ENCODE data around the gene BCAS3.

The BCAS3 gene

GRCh38 chr17:60896996-60897395 is 219.3 kb downstream of the BCAS3 start:
- Histone ChIP-seq H3K4me3 (ENCODE audit: extremely low read depth, insufficient read depth, low read length, poor library complexity, severe bottlenecking) (no peak overlapping the region), H3K9me3 (ENCODE audit: control insufficient read depth, low read length) (peaks cover 3% of the 10 kb centered on the region), H3K36me3 (ENCODE audit: control insufficient read depth, insufficient read depth, low read length) (no peaks in the 10 kb centered on the region), H3K4me1 (ENCODE audit: control insufficient read depth, insufficient read depth, low read length, poor library complexity, severe bottlenecking) (no peaks in the 10 kb centered on the region), H3K27ac (ENCODE audit: low read depth, low read length, severe bottlenecking) (no peak overlapping the region)
- no CpG with 5 or more reads among the region's 1 CpG for WGBS, 2 experiments (ENCODE audit: insufficient coverage in 2 of 2)

- no peaks in the 10 kb centered on the region for H3K4me1 ChIP-seq (ENCODE audit: control insufficient read depth, insufficient read depth, low read length, poor library complexity, severe bottlenecking)
- no peak overlapping the region for H3K4me3 ChIP-seq (ENCODE audit: extremely low read depth, insufficient read depth, low read length, poor library complexity, severe bottlenecking)
- H3K36me3 ChIP-seq (ENCODE audit: control insufficient read depth, insufficient read depth, low read length) = no peaks in the 10 kb centered on the region
- WGBS, 2 experiments (ENCODE audit: insufficient coverage in 2 of 2) = 81 to 96% methylated on average over 3 to 4 of the region's 4 CpGs
- H3K27ac ChIP-seq (ENCODE audit: low read depth, low read length, severe bottlenecking) = no peak overlapping the region
- peaks cover 3% of the 10 kb centered on the region for H3K9me3 ChIP-seq (ENCODE audit: control insufficient read depth, low read length)
Measured at GRCh38 chr17:60899115-60899514, 221.5 kb downstream of the BCAS3 start.

GRCh38 chr17:60900688-60901087 is 223.0 kb downstream of the BCAS3 start:
- Histone ChIP-seq H3K36me3 (ENCODE audit: control insufficient read depth, insufficient read depth, low read length) (no peaks in the 10 kb centered on the region), H3K4me1 (ENCODE audit: control insufficient read depth, insufficient read depth, low read length, poor library complexity, severe bottlenecking) (no peaks in the 10 kb centered on the region), H3K9me3 (ENCODE audit: control insufficient read depth, low read length) (peaks cover 3% of the 10 kb centered on the region), H3K27ac (ENCODE audit: low read depth, low read length, severe bottlenecking) (no peak overlapping the region), H3K4me3 (ENCODE audit: extremely low read depth, insufficient read depth, low read length, poor library complexity, severe bottlenecking) (no peak overlapping the region)
- WGBS, 2 experiments (ENCODE audit: insufficient coverage in 2 of 2) = 88 to 93% methylated on average over 2 of the region's 3 CpGs

- Histone ChIP-seq H3K36me3 (ENCODE audit: control insufficient read depth, insufficient read depth, low read length) (no peaks in the 10 kb centered on the region), H3K4me1 (ENCODE audit: control insufficient read depth, insufficient read depth, low read length, poor library complexity, severe bottlenecking) (no peaks in the 10 kb centered on the region), H3K4me3 (ENCODE audit: extremely low read depth, insufficient read depth, low read length, poor library complexity, severe bottlenecking) (no peak overlapping the region), H3K27ac (ENCODE audit: low read depth, low read length, severe bottlenecking) (no peak overlapping the region), H3K9me3 (ENCODE audit: control insufficient read depth, low read length) (peaks cover 3% of the 10 kb centered on the region)
Measured at GRCh38 chr17:60901242-60901641, 223.6 kb downstream of the BCAS3 start.

GRCh38 chr17:60901806-60902205 is 224.2 kb downstream of the BCAS3 start:
- 100% methylated on average over 1 of the region's 2 CpGs; no CpG with 5 or more reads in 1 of the 2 experiments for WGBS, 2 experiments (ENCODE audit: insufficient coverage in 2 of 2)
- Histone ChIP-seq H3K27ac (ENCODE audit: low read depth, low read length, severe bottlenecking) (no peak overlapping the region), H3K4me3 (ENCODE audit: extremely low read depth, insufficient read depth, low read length, poor library complexity, severe bottlenecking) (no peak overlapping the region), H3K9me3 (ENCODE audit: control insufficient read depth, low read length) (peaks cover 2% of the 10 kb centered on the region), H3K36me3 (ENCODE audit: control insufficient read depth, insufficient read depth, low read length) (no peaks in the 10 kb centered on the region), H3K4me1 (ENCODE audit: control insufficient read depth, insufficient read depth, low read length, poor library complexity, severe bottlenecking) (no peaks in the 10 kb centered on the region)

- H3K36me3 ChIP-seq (ENCODE audit: control insufficient read depth, insufficient read depth, low read length) = no peaks in the 10 kb centered on the region
- no peaks in the 10 kb centered on the region for H3K9me3 ChIP-seq (ENCODE audit: control insufficient read depth, low read length)
- H3K27ac ChIP-seq (ENCODE audit: low read depth, low read length, severe bottlenecking) = no peak overlapping the region
- H3K4me3 ChIP-seq (ENCODE audit: extremely low read depth, insufficient read depth, low read length, poor library complexity, severe bottlenecking) = no peak overlapping the region
- no peaks in the 10 kb centered on the region for H3K4me1 ChIP-seq (ENCODE audit: control insufficient read depth, insufficient read depth, low read length, poor library complexity, severe bottlenecking)
- WGBS, 2 experiments (ENCODE audit: insufficient coverage in 2 of 2) = 86% methylated on average over 2 of the region's 7 CpGs; no CpG with 5 or more reads in 1 of the 2 experiments
Measured at GRCh38 chr17:60902399-60902798, 224.7 kb downstream of the BCAS3 start.

GRCh38 chr17:60904582-60904981 is 226.9 kb downstream of the BCAS3 start:
- 100% methylated on average over 1 of the region's 2 CpGs; no CpG with 5 or more reads in 1 of the 2 experiments for WGBS, 2 experiments (ENCODE audit: insufficient coverage in 2 of 2)

GRCh38 chr17:60905709-60906108 is 228.1 kb downstream of the BCAS3 start:
- Histone ChIP-seq H3K27ac (ENCODE audit: low read depth, low read length, severe bottlenecking) (no peak overlapping the region), H3K4me3 (ENCODE audit: extremely low read depth, insufficient read depth, low read length, poor library complexity, severe bottlenecking) (no peak overlapping the region), H3K9me3 (ENCODE audit: control insufficient read depth, low read length) (no peaks in the 10 kb centered on the region), H3K4me1 (ENCODE audit: control insufficient read depth, insufficient read depth, low read length, poor library complexity, severe bottlenecking) (peaks cover 4% of the 10 kb centered on the region), H3K36me3 (ENCODE audit: control insufficient read depth, insufficient read depth, low read length) (no peaks in the 10 kb centered on the region)
- 93 to 94% methylated on average over 2 to 3 of the region's 3 CpGs for WGBS, 2 experiments (ENCODE audit: insufficient coverage in 2 of 2)

More at GRCh38 chr17:60904582-60904981, 226.9 kb downstream of the BCAS3 start:
- Histone ChIP-seq H3K4me1 (ENCODE audit: control insufficient read depth, insufficient read depth, low read length, poor library complexity, severe bottlenecking) (peaks cover 4% of the 10 kb centered on the region), H3K27ac (ENCODE audit: low read depth, low read length, severe bottlenecking) (no peak overlapping the region), H3K9me3 (ENCODE audit: control insufficient read depth, low read length) (no peaks in the 10 kb centered on the region), H3K4me3 (ENCODE audit: extremely low read depth, insufficient read depth, low read length, poor library complexity, severe bottlenecking) (no peak overlapping the region), H3K36me3 (ENCODE audit: control insufficient read depth, insufficient read depth, low read length) (no peaks in the 10 kb centered on the region)

- H3K4me1 ChIP-seq (ENCODE audit: control insufficient read depth, insufficient read depth, low read length, poor library complexity, severe bottlenecking) = peaks cover 4% of the 10 kb centered on the region
- no peaks in the 10 kb centered on the region for H3K9me3 ChIP-seq (ENCODE audit: control insufficient read depth, low read length)
- H3K36me3 ChIP-seq (ENCODE audit: control insufficient read depth, insufficient read depth, low read length) = no peaks in the 10 kb centered on the region
- H3K27ac ChIP-seq (ENCODE audit: low read depth, low read length, severe bottlenecking) = peak overlapping the region; percentile 16
- WGBS, 2 experiments (ENCODE audit: insufficient coverage in 2 of 2) = 100% methylated on average over 1 of the region's 4 CpGs; no CpG with 5 or more reads in 1 of the 2 experiments
- H3K4me3 ChIP-seq (ENCODE audit: extremely low read depth, insufficient read depth, low read length, poor library complexity, severe bottlenecking) = no peak overlapping the region
Measured at GRCh38 chr17:60908324-60908723, 230.7 kb downstream of the BCAS3 start.

- H3K27ac ChIP-seq (ENCODE audit: low read depth, low read length, severe bottlenecking) = no peak overlapping the region
- no peaks in the 10 kb centered on the region for H3K36me3 ChIP-seq (ENCODE audit: control insufficient read depth, insufficient read depth, low read length)
- no peaks in the 10 kb centered on the region for H3K9me3 ChIP-seq (ENCODE audit: control insufficient read depth, low read length)
- H3K4me1 ChIP-seq (ENCODE audit: control insufficient read depth, insufficient read depth, low read length, poor library complexity, severe bottlenecking) = peaks cover 4% of the 10 kb centered on the region
- H3K4me3 ChIP-seq (ENCODE audit: extremely low read depth, insufficient read depth, low read length, poor library complexity, severe bottlenecking) = no peak overlapping the region
- no CpG with 5 or more reads among the region's 1 CpG for whole genome bisulfite sequencing, 2 experiments (ENCODE audit: insufficient coverage in 2 of 2)
Measured at GRCh38 chr17:60909405-60909804, 231.8 kb downstream of the BCAS3 start.

- H3K27ac ChIP-seq (ENCODE audit: low read depth, low read length, severe bottlenecking) = no peak overlapping the region
- no peaks in the 10 kb centered on the region for H3K9me3 ChIP-seq (ENCODE audit: control insufficient read depth, low read length)
- H3K4me3 ChIP-seq (ENCODE audit: extremely low read depth, insufficient read depth, low read length, poor library complexity, severe bottlenecking) = no peak overlapping the region
- no peaks in the 10 kb centered on the region for H3K36me3 ChIP-seq (ENCODE audit: control insufficient read depth, insufficient read depth, low read length)
- 90 to 100% methylated on average over 5 of the region's 6 CpGs for WGBS, 2 experiments (ENCODE audit: insufficient coverage in 2 of 2)
- peaks cover 4% of the 10 kb centered on the region for H3K4me1 ChIP-seq (ENCODE audit: control insufficient read depth, insufficient read depth, low read length, poor library complexity, severe bottlenecking)
Measured at GRCh38 chr17:60910415-60910814, 232.8 kb downstream of the BCAS3 start.

All from mesodermal cell (in vitro differentiated cells).